Upper lobe of left lung (tissue), 4 donors: ENCODE results near the gene TERT.

Experiments
- CTCF ChIP-seq, 6 experiments: fragments of 450-650 bp in 4 of 6; fragments of 200-600 bp in 2 of 6; sonication (generic) in 2 of 6; IDR thresholded peaks; one replicate each; pipeline ENCODE4 v1.5.1; 2016 to 2019; ENCODE audit warnings: antibody characterized with exemption in 6 of 6
- EP300 ChIP-seq, 4 donors: sonication (generic); formaldehyde crosslinking; IDR thresholded peaks; one replicate each; pipeline ENCODE4 v1.5.1; 2017; ENCODE audit warnings: antibody characterized with exemption in 4 of 4, control low read depth in 2 of 4

GRCh38 chr5:1335540-1336095 is 40.8 kb upstream of the TERT start:
- TF ChIP-seq EP300 (IDR thresholded peaks at IDR 0.05) (no peak), CTCF (IDR thresholded peaks at IDR 0.05) (no peak)
